ENCODE measurements around the gene ZNF394.
A peak's percentile ranks its signal among the peaks of the same experiment; 100 is the strongest.

Gene ZNF394

DNA sequence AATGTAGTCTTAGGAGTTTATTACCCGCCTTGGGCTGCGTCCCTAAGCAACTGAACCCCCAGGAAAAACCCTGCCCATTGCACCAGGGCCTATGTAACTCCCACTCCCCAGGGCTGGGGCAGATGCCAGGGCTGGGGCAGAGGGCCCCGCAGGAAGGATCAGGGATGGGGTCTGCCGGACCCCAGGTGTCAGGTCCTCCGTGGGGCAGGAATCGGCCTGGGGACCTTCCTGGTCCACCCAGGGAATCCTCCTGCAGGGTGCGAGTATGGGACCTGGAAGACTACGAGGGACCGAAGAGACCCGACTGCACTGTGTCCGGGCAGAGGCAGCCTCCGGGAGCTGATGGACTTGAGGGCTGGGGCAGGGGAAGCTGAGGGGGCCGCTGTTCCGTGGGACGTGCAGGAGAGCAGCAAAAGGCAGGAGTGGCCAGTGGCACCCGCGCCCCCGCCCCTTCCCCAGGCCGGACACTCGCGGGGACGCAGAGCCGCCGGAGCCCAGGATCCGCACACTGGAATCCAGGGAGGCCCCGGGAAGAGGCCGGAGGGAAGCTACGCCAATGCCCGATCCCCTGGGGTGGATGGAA, 31.7 kb downstream of the ZNF394 start:
- CTCF ChIA-PET: no interaction called here

DNA sequence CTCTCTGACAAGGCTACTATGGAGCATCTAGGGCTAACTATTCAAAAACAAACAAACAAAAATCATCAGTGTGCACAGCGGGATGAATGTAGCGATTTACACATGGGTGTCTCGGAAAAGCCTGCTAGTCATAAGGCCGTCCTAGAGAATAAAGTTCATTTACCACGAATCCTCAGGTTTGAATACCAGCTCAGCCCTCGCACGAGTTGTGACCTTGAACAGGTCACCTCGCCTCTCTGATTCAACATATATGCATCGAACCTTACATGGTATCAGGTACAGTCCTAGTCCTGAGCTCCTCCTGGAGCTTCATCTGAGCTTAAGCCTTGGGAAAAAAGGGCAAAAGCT, 34.7 kb downstream of the ZNF394 start:
- POLR2A ChIA-PET: interaction anchor here (1.2 kb wide), 1 partner anchor 9 kb away, joined by 4 read pairs; no protein-coding TSS in a partner anchor

More for the DNA sequence above, 31.7 kb downstream of the ZNF394 start:
- POLR2A ChIA-PET: interaction anchor here (1.1 kb wide), 1 partner anchor 12 kb away, joined by 3 read pairs; no protein-coding TSS in a partner anchor
- TF ChIP-seq, protein P1, sequence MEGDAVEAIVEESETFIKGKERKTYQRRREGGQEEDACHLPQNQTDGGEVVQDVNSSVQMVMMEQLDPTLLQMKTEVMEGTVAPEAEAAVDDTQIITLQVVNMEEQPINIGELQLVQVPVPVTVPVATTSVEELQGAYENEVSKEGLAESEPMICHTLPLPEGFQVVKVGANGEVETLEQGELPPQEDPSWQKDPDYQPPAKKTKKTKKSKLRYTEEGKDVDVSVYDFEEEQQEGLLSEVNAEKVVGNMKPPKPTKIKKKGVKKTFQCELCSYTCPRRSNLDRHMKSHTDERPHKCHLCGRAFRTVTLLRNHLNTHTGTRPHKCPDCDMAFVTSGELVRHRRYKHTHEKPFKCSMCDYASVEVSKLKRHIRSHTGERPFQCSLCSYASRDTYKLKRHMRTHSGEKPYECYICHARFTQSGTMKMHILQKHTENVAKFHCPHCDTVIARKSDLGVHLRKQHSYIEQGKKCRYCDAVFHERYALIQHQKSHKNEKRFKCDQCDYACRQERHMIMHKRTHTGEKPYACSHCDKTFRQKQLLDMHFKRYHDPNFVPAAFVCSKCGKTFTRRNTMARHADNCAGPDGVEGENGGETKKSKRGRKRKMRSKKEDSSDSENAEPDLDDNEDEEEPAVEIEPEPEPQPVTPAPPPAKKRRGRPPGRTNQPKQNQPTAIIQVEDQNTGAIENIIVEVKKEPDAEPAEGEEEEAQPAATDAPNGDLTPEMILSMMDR (IDR thresholded peaks at IDR 0.05; ENCODE audit: insufficient read depth, low read length, missing control alignments): no peak
- H3K4me3 ChIP-seq (ENCODE audit: low read depth, low read length): no peak overlapping the region
- DNase-seq (ENCODE audit: low read depth, low spot score): no peak

DNA sequence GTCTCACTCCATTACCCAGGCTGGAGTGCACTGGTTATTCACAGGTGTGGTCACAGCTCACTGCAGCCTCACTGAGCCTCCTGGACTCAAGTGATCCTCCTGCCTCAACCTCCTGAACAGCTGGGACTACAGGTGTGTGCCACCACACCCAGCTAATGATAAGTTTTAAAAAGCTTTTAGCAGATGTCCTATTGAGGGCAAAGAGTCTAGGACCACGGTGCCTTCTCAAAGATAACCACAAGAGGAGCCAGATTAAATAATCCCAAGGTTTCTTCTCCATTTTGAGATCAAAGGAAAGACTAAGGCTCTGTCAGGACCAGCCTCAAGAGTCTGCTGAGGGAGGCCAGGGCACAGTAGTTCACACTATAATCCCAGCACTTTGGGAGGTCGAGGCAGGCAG, 38.9 kb downstream of the ZNF394 start:
- POLR2A ChIA-PET: no interaction called here
- CTCF ChIA-PET: no interaction called here
- DNase-seq (ENCODE audit: low read depth, low spot score): no peak
- TF ChIP-seq, protein P1 (IDR thresholded peaks at IDR 0.05; ENCODE audit: insufficient read depth, low read length, missing control alignments): no peak
- H3K4me3 ChIP-seq (ENCODE audit: low read depth, low read length): no peak overlapping the region

More for the DNA sequence above, 34.7 kb downstream of the ZNF394 start:
- TF ChIP-seq, protein P1 (IDR thresholded peaks at IDR 0.05; ENCODE audit: insufficient read depth, low read length, missing control alignments): no peak
- CTCF ChIA-PET: interaction anchor here (0.9 to 1.1 kb wide), 2 partner anchors 8 to 10 kb away, joined by 3 to 5 read pairs; no protein-coding TSS in a partner anchor
- peak overlapping the region; percentile 89 for H3K4me3 ChIP-seq (ENCODE audit: low read depth, low read length)
- no peak for DNase-seq (ENCODE audit: low read depth, low spot score)

DNA sequence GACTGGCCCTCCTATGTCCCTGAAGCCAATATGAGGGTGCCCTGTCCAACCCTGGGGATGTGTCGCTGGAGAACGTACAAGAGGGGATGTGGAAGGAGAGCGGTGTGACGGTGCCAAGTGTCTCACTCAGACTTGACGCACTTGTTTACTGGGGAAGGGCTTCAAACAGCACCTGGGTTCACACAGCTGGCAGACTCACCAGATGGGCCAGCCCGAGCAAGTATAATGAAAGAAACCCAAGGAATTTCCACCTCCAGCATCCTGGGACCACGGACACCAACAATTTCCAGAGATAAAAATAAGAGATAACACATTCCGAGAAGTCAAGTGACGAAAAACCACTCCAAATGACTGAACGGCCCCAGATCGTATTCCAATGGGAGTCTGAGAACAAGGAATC, 39.4 kb downstream of the ZNF394 start:
- ChIA-PET CTCF (interaction anchor here (2.3 kb wide), 1 partner anchor 17 kb away, joined by 9 read pairs; no protein-coding TSS in a partner anchor), POLR2A (interaction anchor here (1.0 kb wide), 1 partner anchor 11 kb away, joined by 4 read pairs; no protein-coding TSS in a partner anchor)
- H3K4me3 ChIP-seq (ENCODE audit: low read depth, low read length): no peak overlapping the region
- TF ChIP-seq, protein P1 (IDR thresholded peaks at IDR 0.05; ENCODE audit: insufficient read depth, low read length, missing control alignments): no peak
- DNase-seq (ENCODE audit: low read depth, low spot score): no peak

DNA sequence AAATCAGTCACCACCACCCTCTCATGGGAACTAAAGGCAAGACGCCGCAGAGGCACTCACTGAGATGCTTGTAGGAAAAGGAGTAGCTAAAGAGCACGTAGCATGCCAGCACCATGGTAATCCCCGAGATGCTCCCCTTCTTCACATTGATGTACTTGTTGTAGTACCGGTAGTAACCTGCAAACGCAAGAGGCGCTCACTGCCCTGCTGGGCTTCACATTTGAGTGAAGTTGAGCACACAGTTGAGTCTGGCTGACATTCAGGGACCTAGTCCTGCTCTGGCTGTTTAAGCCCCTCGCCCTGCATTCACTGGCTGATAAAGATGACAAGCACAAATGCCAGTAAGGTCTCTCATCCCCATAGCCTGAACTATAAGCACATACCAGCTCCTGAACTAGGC, 41.0 kb downstream of the ZNF394 start:
- TF ChIP-seq, protein P1 (IDR thresholded peaks at IDR 0.05; ENCODE audit: insufficient read depth, low read length, missing control alignments): no peak
- no peak overlapping the region for H3K4me3 ChIP-seq (ENCODE audit: low read depth, low read length)
- DNase-seq (ENCODE audit: low read depth, low spot score): no peak
- POLR2A ChIA-PET: interaction anchor here (1.0 kb wide), 1 partner anchor 44 kb away, joined by 3 read pairs; no protein-coding TSS in a partner anchor
- CTCF ChIA-PET: interaction anchor here (2.3 kb wide), 1 partner anchor 15 kb away, joined by 9 read pairs; no protein-coding TSS in a partner anchor

DNA sequence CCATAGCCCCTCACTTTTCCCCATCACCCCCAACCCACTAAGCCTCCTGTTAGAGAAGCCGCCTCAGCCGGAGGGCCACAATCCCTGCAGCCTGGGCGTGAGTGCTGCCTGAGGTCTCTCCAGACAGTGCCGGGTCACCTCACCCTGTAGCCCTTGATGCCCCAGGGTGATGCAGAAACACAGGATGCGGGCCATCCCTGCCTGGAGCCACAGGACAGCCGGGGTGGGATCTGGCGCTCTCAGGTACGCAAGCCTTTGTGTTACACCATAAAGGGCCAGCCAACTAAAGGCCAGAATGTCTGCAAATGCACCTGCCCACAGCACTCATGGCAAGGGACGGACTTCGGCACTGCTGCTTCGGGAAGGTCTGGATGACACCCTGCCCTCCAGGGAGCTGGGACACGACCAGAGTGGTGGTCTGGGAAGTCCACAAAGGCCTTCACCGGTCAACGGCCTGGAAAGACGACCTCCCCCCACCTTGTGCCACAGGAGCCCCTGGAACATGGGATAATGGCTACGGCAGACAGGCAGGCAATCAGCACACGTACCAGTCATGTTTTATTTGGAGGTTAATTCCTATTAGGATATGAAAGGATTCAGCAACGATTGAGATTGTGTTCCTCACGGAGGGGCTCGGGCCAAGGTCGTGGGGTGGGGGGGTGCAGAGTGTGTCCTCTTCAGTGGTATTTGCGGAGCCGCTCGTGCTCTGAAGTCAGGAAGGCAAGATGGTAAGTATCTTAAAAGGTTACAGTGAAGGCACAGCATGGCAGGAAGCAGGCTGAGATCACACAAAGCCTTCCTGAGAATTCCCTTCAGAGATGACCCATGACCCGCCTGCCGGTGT, 42.2 kb downstream of the ZNF394 start:
- H3K4me3 ChIP-seq (ENCODE audit: low read depth, low read length): no peak overlapping the region
- no peak for DNase-seq (ENCODE audit: low read depth, low spot score)
- POLR2A ChIA-PET: no interaction called here
- CTCF ChIA-PET: no interaction called here
- TF ChIP-seq, protein P1 (IDR thresholded peaks at IDR 0.05; ENCODE audit: insufficient read depth, low read length, missing control alignments): no peak
